ENCODE data around the gene PRDM15.
"Not testable (repeated sequence)": the region's sequence is repeated elsewhere in the genome, so short reads cannot be mapped to it uniquely, and the experiment has no call there.

PRDM15 gene

GRCh38 chr21:41795726-41796125, 83.4 kb downstream of the PRDM15 start:
- no peak for ATAC-seq (replicated peaks; ENCODE audit: extremely low read depth, poor library complexity, severe bottlenecking)
- Mint-ChIP-seq H3K9me3 (no peaks in the 10 kb centered on the region), H3K4me3 (no peak overlapping the region), H3K36me3 (ENCODE audit: insufficient read depth) (peaks cover 15% of the 10 kb centered on the region), H3K4me1 (no peaks in the 10 kb centered on the region), H3K27ac (ENCODE audit: low read depth) (no peak overlapping the region), H3K27me3 (peaks cover 35% of the 10 kb centered on the region)
- no peak for DNase-seq (ENCODE audit: low spot score in 2 of 2)

- no peak for DNase-seq (ENCODE audit: low spot score in 2 of 2)
- H3K9me3 Mint-ChIP-seq: no peaks in the 10 kb centered on the region
- H3K27me3 Mint-ChIP-seq: peaks cover 43% of the 10 kb centered on the region
- no peaks in the 10 kb centered on the region for H3K4me1 Mint-ChIP-seq
- H3K4me3 Mint-ChIP-seq: no peak overlapping the region
- peaks cover 6% of the 10 kb centered on the region for H3K36me3 Mint-ChIP-seq (ENCODE audit: insufficient read depth)
- H3K27ac Mint-ChIP-seq (ENCODE audit: low read depth): no peak overlapping the region
- ATAC-seq (replicated peaks; ENCODE audit: extremely low read depth, poor library complexity, severe bottlenecking): no peak
Observed at GRCh38 chr21:41794600-41794999, 84.5 kb downstream of the PRDM15 start.

- no peaks in the 10 kb centered on the region for H3K36me3 Mint-ChIP-seq (ENCODE audit: insufficient read depth)
Observed at GRCh38 chr21:41792711-41793110, 86.4 kb downstream of the PRDM15 start.

GRCh38 chr21:41786509-41786987, 92.6 kb downstream of the PRDM15 start:
- peaks cover 66% of the 10 kb centered on the region for H3K27me3 Mint-ChIP-seq
- no peak overlapping the region for H3K4me3 Mint-ChIP-seq
- no peak overlapping the region for H3K27ac Mint-ChIP-seq (ENCODE audit: low read depth)
- H3K36me3 Mint-ChIP-seq (ENCODE audit: insufficient read depth): peaks cover 1% of the 10 kb centered on the region
- ATAC-seq (replicated peaks; ENCODE audit: extremely low read depth, poor library complexity, severe bottlenecking): no peak
- no peaks in the 10 kb centered on the region for H3K4me1 Mint-ChIP-seq
- DNase-seq (ENCODE audit: low spot score in 2 of 2): no peak
- H3K9me3 Mint-ChIP-seq: no peaks in the 10 kb centered on the region

More at GRCh38 chr21:41792711-41793110, 86.4 kb downstream of the PRDM15 start:
- H3K4me1 Mint-ChIP-seq: no peaks in the 10 kb centered on the region
- H3K4me3 Mint-ChIP-seq: no peak overlapping the region
- DNase-seq (ENCODE audit: low spot score in 2 of 2) (no peak), ATAC-seq (replicated peaks; ENCODE audit: extremely low read depth, poor library complexity, severe bottlenecking) (no peak)
- H3K9me3 Mint-ChIP-seq: no peaks in the 10 kb centered on the region
- peaks cover 58% of the 10 kb centered on the region for H3K27me3 Mint-ChIP-seq
- H3K27ac Mint-ChIP-seq (ENCODE audit: low read depth): no peak overlapping the region

- not testable (repeated sequence) for H3K4me3 Mint-ChIP-seq; DNase-seq (ENCODE audit: low spot score in 2 of 2); ATAC-seq (replicated peaks; ENCODE audit: extremely low read depth, poor library complexity, severe bottlenecking); H3K9me3 Mint-ChIP-seq; H3K27ac Mint-ChIP-seq (ENCODE audit: low read depth); H3K36me3 Mint-ChIP-seq (ENCODE audit: insufficient read depth); H3K4me1 Mint-ChIP-seq
- H3K27me3 Mint-ChIP-seq: peaks cover 71% of the 10 kb centered on the region
Observed at GRCh38 chr21:41785262-41785661, 93.9 kb downstream of the PRDM15 start.

GRCh38 chr21:41784456-41785102, 94.6 kb downstream of the PRDM15 start:
- no peaks in the 10 kb centered on the region for H3K4me1 Mint-ChIP-seq
- ATAC-seq (replicated peaks; ENCODE audit: extremely low read depth, poor library complexity, severe bottlenecking) (no peak), DNase-seq (ENCODE audit: low spot score in 2 of 2) (no peak)
- no peak overlapping the region for H3K4me3 Mint-ChIP-seq
- H3K9me3 Mint-ChIP-seq: no peaks in the 10 kb centered on the region
- peaks cover 71% of the 10 kb centered on the region for H3K27me3 Mint-ChIP-seq
- H3K27ac Mint-ChIP-seq (ENCODE audit: low read depth): no peak overlapping the region
- H3K36me3 Mint-ChIP-seq (ENCODE audit: insufficient read depth): peaks cover 1% of the 10 kb centered on the region

GRCh38 chr21:41783476-41784180, 95.5 kb downstream of the PRDM15 start:
- H3K27me3 Mint-ChIP-seq: peaks cover 71% of the 10 kb centered on the region
- no peak overlapping the region for H3K4me3 Mint-ChIP-seq
- DNase-seq (ENCODE audit: low spot score in 2 of 2): no peak
- no peak for ATAC-seq (replicated peaks; ENCODE audit: extremely low read depth, poor library complexity, severe bottlenecking)
- H3K9me3 Mint-ChIP-seq: no peaks in the 10 kb centered on the region
- H3K4me1 Mint-ChIP-seq: no peaks in the 10 kb centered on the region
- H3K27ac Mint-ChIP-seq (ENCODE audit: low read depth): no peak overlapping the region
- H3K36me3 Mint-ChIP-seq (ENCODE audit: insufficient read depth): peaks cover 1% of the 10 kb centered on the region

GRCh38 chr21:41781050-41781410, 98.1 kb downstream of the PRDM15 start:
- H3K36me3 Mint-ChIP-seq (ENCODE audit: insufficient read depth): peaks cover 1% of the 10 kb centered on the region
- no peak overlapping the region for H3K4me3 Mint-ChIP-seq
- no peaks in the 10 kb centered on the region for H3K9me3 Mint-ChIP-seq
- H3K4me1 Mint-ChIP-seq: no peaks in the 10 kb centered on the region
- peaks cover 68% of the 10 kb centered on the region for H3K27me3 Mint-ChIP-seq
- no peak overlapping the region for H3K27ac Mint-ChIP-seq (ENCODE audit: low read depth)
- no peak for ATAC-seq (replicated peaks; ENCODE audit: extremely low read depth, poor library complexity, severe bottlenecking)
- DNase-seq (ENCODE audit: low spot score in 2 of 2): no peak

GRCh38 chr21:41780337-41781049, 98.7 kb downstream of the PRDM15 start:
- Mint-ChIP-seq H3K4me1 (no peaks in the 10 kb centered on the region), H3K27ac (ENCODE audit: low read depth) (no peak overlapping the region), H3K4me3 (no peak overlapping the region), H3K9me3 (no peaks in the 10 kb centered on the region), H3K36me3 (ENCODE audit: insufficient read depth) (peaks cover 1% of the 10 kb centered on the region), H3K27me3 (peaks cover 68% of the 10 kb centered on the region)
- ATAC-seq (replicated peaks; ENCODE audit: extremely low read depth, poor library complexity, severe bottlenecking) (no peak), DNase-seq (ENCODE audit: low spot score in 2 of 2) (no peak)

- Mint-ChIP-seq H3K4me3 (no peak overlapping the region), H3K36me3 (ENCODE audit: insufficient read depth) (peaks cover 1% of the 10 kb centered on the region), H3K9me3 (no peaks in the 10 kb centered on the region), H3K27ac (ENCODE audit: low read depth) (no peak overlapping the region), H3K4me1 (no peaks in the 10 kb centered on the region), H3K27me3 (peaks cover 69% of the 10 kb centered on the region)
- ATAC-seq (replicated peaks; ENCODE audit: extremely low read depth, poor library complexity, severe bottlenecking): no peak
- DNase-seq (ENCODE audit: low spot score in 2 of 2): no peak
Observed at GRCh38 chr21:41779659-41780058, 99.5 kb downstream of the PRDM15 start.

GRCh38 chr21:41778930-41779600, 100.1 kb downstream of the PRDM15 start:
- Mint-ChIP-seq H3K27me3 (peaks cover 69% of the 10 kb centered on the region), H3K27ac (ENCODE audit: low read depth) (peak overlapping the region; percentile 23), H3K9me3 (no peaks in the 10 kb centered on the region), H3K4me1 (no peaks in the 10 kb centered on the region), H3K4me3 (no peak overlapping the region), H3K36me3 (ENCODE audit: insufficient read depth) (no peaks in the 10 kb centered on the region)
- no peak for ATAC-seq (replicated peaks; ENCODE audit: extremely low read depth, poor library complexity, severe bottlenecking)
- no peak for DNase-seq (ENCODE audit: low spot score in 2 of 2)

GRCh38 chr21:41777951-41778815, 101.0 kb downstream of the PRDM15 start:
- Mint-ChIP-seq H3K4me3 (no peak overlapping the region), H3K27me3 (peaks cover 68% of the 10 kb centered on the region), H3K36me3 (ENCODE audit: insufficient read depth) (no peaks in the 10 kb centered on the region), H3K9me3 (no peaks in the 10 kb centered on the region), H3K4me1 (no peaks in the 10 kb centered on the region), H3K27ac (ENCODE audit: low read depth) (peak overlapping the region; percentile 23)
- no peak for DNase-seq (ENCODE audit: low spot score in 2 of 2)
- ATAC-seq (replicated peaks; ENCODE audit: extremely low read depth, poor library complexity, severe bottlenecking): no peak

Data from central memory CD8-positive, alpha-beta T cell (primary cell).